GM19452 (cell line): ENCODE results near the gene CADM1.

Experiments
- ATAC-seq: cut with Tn5 transposase; IDR thresholded peaks from one replicate; pipeline ENCODE4 v1.9.1; 2021; ENCODE audit not compliant: unreplicated experiment

The CADM1 gene

GRCh38 chr11:115407496-115407895 is 96.7 kb downstream of the CADM1 start:
- no peak for ATAC-seq

GRCh38 chr11:115406404-115406803 is 97.8 kb downstream of the CADM1 start:
- ATAC-seq = no peak

GRCh38 chr11:115398333-115399080 is 105.7 kb downstream of the CADM1 start:
- ATAC-seq = no peak

GRCh38 chr11:115396533-115396932 is 107.7 kb downstream of the CADM1 start:
- ATAC-seq = no peak

- no peak for ATAC-seq
Observed at GRCh38 chr11:115393950-115394349, 110.3 kb downstream of the CADM1 start.

GRCh38 chr11:115391598-115391997 is 112.6 kb downstream of the CADM1 start:
- no peak for ATAC-seq

GRCh38 chr11:115391160-115391559 is 113.1 kb downstream of the CADM1 start:
- no peak for ATAC-seq

- ATAC-seq = no peak
Observed at GRCh38 chr11:115390441-115390840, 113.8 kb downstream of the CADM1 start.

- no peak for ATAC-seq
Observed at GRCh38 chr11:115389790-115390189, 114.4 kb downstream of the CADM1 start.

GRCh38 chr11:115385226-115385625 is 119.0 kb downstream of the CADM1 start:
- ATAC-seq = no peak

- ATAC-seq = no peak
Observed at GRCh38 chr11:115384236-115384635, 120.0 kb downstream of the CADM1 start.

GRCh38 chr11:115383431-115383830 is 120.8 kb downstream of the CADM1 start:
- ATAC-seq = no peak

GRCh38 chr11:115379528-115379927 is 124.7 kb downstream of the CADM1 start:
- peak; percentile 61 for ATAC-seq

- ATAC-seq = no peak
Observed at GRCh38 chr11:115378557-115378956, 125.7 kb downstream of the CADM1 start.

GRCh38 chr11:115377882-115378296 is 126.3 kb downstream of the CADM1 start:
- ATAC-seq = no peak

GRCh38 chr11:115368616-115369015 is 135.6 kb downstream of the CADM1 start:
- no peak for ATAC-seq

GRCh38 chr11:115366826-115367225 is 137.4 kb downstream of the CADM1 start:
- ATAC-seq = no peak

- ATAC-seq = no peak
Observed at GRCh38 chr11:115365907-115366306, 138.3 kb downstream of the CADM1 start.

- ATAC-seq = no peak
Observed at GRCh38 chr11:115364896-115365295, 139.3 kb downstream of the CADM1 start.

GRCh38 chr11:115363921-115364320 is 140.3 kb downstream of the CADM1 start:
- ATAC-seq = no peak

GRCh38 chr11:115363426-115363825 is 140.8 kb downstream of the CADM1 start:
- no peak for ATAC-seq

GRCh38 chr11:115362997-115363396 is 141.2 kb downstream of the CADM1 start:
- ATAC-seq = no peak

- ATAC-seq = no peak
Observed at GRCh38 chr11:115361025-115361424, 143.2 kb downstream of the CADM1 start.
